HepG2 (cell line): ENCODE results near the gene PRR23A.
"Not testable (repeated sequence)": the region's sequence is repeated elsewhere in the genome, so short reads cannot be mapped to it uniquely, and the experiment has no call there.

Experiments
- ARNTL ChIP-seq: sonication (generic); formaldehyde crosslinking; IDR thresholded peaks from 2 replicates; pipeline ENCODE4 v1.4.0; 2020; ENCODE audit warnings: mild to moderate bottlenecking, missing genetic modification reagents
- CTCF ChIP-seq: sonication (generic); formaldehyde crosslinking; IDR thresholded peaks from 2 replicates; pipeline ENCODE4 v1.5.0; 2020; ENCODE audit warnings: mild to moderate bottlenecking, missing genetic modification reagents, moderate library complexity
- HOXA9 ChIP-seq: sonication (generic); formaldehyde crosslinking; IDR thresholded peaks from 2 replicates; pipeline ENCODE4 v1.8.1; 2022; ENCODE audit warnings: missing genetic modification reagents, mild to moderate bottlenecking, moderate library complexity, borderline replicate concordance
- TAF1 ChIP-seq: sonication (generic); formaldehyde crosslinking; IDR thresholded peaks from 2 replicates; pipeline ENCODE4 v1.4.0; 2020; ENCODE audit warnings: missing genetic modification reagents
- USF2 ChIP-seq, 2 experiments: sonication (generic) in 1 of 2; formaldehyde crosslinking in 1 of 2; IDR thresholded peaks; 2 replicates each; pipeline versions ENCODE4 v1.5.1 to v1.6.1; 2011 to 2020; ENCODE audit warnings: borderline replicate concordance in 1 of 2, low read depth in 1 of 2, low read length in 1 of 2, mild to moderate bottlenecking in 1 of 2, missing genetic modification reagents in 1 of 2, moderate library complexity in 1 of 2
- ZNF224 ChIP-seq: sonication (generic); formaldehyde crosslinking; IDR thresholded peaks from 2 replicates; pipeline ENCODE4 v1.5.0; 2020; ENCODE audit warnings: mild to moderate bottlenecking, missing genetic modification reagents
- ZNF3 ChIP-seq: IDR thresholded peaks from 2 replicates; pipeline ENCODE4 v1.7.0; 2017; ENCODE audit warnings: inconsistent platforms

GRCh38 chr3:139030576-139030975 is 24.5 kb upstream of the PRR23A start:
- not testable (repeated sequence) for TF ChIP-seq ZNF3 (CRISPR knock-in tag); ZNF224 (CRISPR knock-in tag); USF2 (IDR thresholded peaks at IDR 0.05; ENCODE audit: low read depth, low read length); USF2 (CRISPR knock-in tag; IDR thresholded peaks at IDR 0.05; ENCODE audit: borderline replicate concordance); HOXA9 (CRISPR knock-in tag); CTCF (CRISPR knock-in tag); TAF1 (CRISPR knock-in tag); ARNTL (CRISPR knock-in tag)
